Keratinocyte (primary cell): ENCODE measurements around the gene TSEN34.

ENCODE experiments used
- EZH2 ChIP-seq: IDR thresholded peaks from one replicate; pipeline ENCODE4 v1.6.1; 2012; ENCODE audit warnings: inconsistent platforms, mild to moderate bottlenecking, low read length, moderate library complexity
- TF ChIP-seq, protein P1 (sequence below), 3 experiments: IDR thresholded peaks in 1 of 3; conservative IDR thresholded peaks in 1 of 3; optimal IDR thresholded peaks in 1 of 3; 2 replicates in 2 of 3; 3 replicates in 1 of 3; pipeline versions ENCODE3 to v1.5.1; 2011; ENCODE audit warnings: low read length in 3 of 3, mild to moderate bottlenecking in 3 of 3, moderate library complexity in 2 of 3, control low read depth in 1 of 3, inconsistent platforms in 1 of 3; ENCODE audit not compliant: insufficient read depth in 2 of 3; ENCODE audit errors: extremely low read depth in 1 of 3

DNA sequence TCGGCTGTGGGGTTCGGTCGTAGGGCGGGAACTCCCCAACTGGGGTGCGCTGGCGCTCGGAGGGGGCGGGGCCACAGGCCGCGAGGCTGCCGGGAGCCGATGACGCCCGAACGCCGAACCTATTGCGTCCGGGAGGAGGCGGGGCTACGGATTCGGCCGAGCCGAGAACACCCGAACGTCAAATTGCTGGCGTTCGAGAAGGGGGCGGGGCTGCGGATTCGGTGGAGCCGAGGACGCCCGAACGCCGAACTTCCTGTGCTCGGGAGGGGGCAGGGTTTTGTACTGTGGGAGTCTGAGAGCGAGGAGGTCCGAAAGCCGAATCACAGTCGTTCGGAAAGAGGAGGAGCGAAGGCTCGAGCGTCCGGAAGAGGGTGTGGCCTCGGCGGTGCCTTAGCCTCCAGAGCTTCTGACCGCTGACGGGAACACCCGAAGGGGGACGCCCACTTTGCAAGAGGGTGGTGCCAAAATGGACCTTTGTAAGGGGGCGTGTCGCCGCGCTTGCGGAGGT lies 551 bp upstream of the TSEN34 start:
- TF ChIP-seq, protein P1, sequence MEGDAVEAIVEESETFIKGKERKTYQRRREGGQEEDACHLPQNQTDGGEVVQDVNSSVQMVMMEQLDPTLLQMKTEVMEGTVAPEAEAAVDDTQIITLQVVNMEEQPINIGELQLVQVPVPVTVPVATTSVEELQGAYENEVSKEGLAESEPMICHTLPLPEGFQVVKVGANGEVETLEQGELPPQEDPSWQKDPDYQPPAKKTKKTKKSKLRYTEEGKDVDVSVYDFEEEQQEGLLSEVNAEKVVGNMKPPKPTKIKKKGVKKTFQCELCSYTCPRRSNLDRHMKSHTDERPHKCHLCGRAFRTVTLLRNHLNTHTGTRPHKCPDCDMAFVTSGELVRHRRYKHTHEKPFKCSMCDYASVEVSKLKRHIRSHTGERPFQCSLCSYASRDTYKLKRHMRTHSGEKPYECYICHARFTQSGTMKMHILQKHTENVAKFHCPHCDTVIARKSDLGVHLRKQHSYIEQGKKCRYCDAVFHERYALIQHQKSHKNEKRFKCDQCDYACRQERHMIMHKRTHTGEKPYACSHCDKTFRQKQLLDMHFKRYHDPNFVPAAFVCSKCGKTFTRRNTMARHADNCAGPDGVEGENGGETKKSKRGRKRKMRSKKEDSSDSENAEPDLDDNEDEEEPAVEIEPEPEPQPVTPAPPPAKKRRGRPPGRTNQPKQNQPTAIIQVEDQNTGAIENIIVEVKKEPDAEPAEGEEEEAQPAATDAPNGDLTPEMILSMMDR (optimal IDR thresholded peaks at IDR 0.05 in 1 of 3, IDR thresholded peaks at IDR 0.05 in 1 of 3, conservative IDR thresholded peaks at IDR 0.05 in 1 of 3; ENCODE audit: extremely low read depth in 1 of 3, insufficient read depth in 2 of 3, low read length in 3 of 3) = no peak
- TF ChIP-seq EZH2 = no peak
